Activated CD4-positive, alpha-beta T cell treated with anti-CD3 and anti-CD28 coated beads, Interleukin-2, Interleukin-4, amounts not matched to agents 100 ng/mL and 50 ng/mL, durations not matched to agents 16 hours and 8 hours (primary cell): ENCODE results near the gene DOCK1.

Experiments used
- DNase-seq: peaks from one replicate; pipeline ENCODE4 v3.0.0-alpha.2; 2020; ENCODE audit warnings: low spot score

Gene DOCK1

GRCh38 chr10:127039435-127039834 is 134.2 kb downstream of the DOCK1 start:
- no peak for DNase-seq

GRCh38 chr10:127040756-127041155 is 135.5 kb downstream of the DOCK1 start:
- DNase-seq = no peak

- DNase-seq = no peak
Observed at GRCh38 chr10:127041552-127041951, 136.3 kb downstream of the DOCK1 start.

DNA sequence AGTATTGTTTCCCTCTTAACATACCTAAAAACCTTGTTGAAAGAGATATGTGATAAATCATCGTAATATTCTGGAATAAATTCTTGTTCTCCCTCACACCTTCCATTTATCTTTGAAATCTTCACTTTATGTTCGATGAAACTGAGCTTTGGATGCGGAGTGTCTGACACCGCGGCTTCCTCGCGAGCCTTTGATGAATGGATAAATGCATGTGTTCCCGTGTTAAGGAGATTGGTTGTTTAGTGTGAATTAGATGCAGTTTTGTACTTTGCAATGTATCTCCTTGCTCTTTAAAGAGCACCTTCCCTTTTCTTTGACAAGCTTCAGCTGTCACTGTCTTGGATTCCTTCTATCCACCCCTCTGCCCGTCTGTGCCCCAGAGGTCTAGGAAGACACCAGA is 138.1 kb downstream of the DOCK1 start:
- DNase-seq = no peak

- DNase-seq = no peak
Observed at GRCh38 chr10:127044186-127044585, 139.0 kb downstream of the DOCK1 start.

DNA sequence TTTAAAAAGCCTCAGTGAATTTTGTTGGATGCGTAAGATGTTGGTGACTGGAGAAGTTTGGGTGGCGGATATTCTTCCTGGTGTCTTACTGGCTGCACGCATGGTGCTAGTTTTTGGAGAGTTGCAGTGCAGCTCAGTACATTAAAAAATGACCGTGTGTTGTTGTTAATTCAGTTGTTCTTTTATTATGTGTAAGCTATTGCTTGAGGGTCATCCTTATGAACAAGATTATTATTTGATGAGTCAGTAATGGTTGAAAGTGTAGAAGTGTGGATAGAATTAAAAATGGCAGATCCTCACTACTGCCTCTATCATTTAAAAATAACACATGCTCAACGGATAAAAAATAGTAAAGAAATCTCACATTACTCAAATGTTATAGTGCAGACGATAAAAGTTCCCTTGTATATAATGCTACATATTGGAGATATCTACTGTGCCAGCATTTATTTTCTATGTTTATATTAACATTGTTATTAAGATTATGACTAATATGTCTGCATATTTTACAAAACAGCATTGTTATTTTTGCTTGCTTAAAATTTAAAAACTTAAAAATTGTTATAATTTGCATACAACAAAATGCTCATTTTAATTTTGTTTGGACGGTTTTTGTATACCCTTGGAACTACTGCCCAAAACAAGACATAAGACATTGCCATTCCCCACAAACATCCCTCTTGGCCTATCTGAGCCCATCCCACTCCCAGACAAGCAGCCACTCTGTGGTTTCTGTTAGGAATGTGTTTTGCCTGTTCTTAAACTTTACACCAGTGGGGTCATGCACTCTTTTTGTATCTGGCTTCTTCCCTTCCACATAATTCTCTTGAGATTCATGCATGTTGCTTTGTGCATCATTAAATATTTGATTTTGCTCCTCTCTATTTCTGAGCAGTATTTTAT is 142.0 kb downstream of the DOCK1 start:
- no peak for DNase-seq

DNA sequence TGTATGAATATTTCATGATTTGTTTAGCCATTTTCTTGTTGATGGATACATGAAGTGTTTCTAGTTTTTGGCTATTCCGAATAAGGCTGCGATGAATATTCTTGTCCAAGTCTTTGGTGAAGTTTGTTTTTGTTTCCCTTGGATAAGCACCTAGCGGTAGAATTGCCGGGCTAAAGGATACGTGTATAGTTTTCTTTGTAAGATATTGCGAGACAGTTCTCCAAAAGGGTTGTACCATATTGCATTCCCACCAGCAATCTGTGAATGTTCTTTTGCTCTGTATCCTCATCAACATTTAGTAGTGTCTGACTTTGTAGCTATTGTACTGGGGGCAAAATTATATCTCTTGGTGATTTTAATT is 142.6 kb downstream of the DOCK1 start:
- no peak for DNase-seq

DNA sequence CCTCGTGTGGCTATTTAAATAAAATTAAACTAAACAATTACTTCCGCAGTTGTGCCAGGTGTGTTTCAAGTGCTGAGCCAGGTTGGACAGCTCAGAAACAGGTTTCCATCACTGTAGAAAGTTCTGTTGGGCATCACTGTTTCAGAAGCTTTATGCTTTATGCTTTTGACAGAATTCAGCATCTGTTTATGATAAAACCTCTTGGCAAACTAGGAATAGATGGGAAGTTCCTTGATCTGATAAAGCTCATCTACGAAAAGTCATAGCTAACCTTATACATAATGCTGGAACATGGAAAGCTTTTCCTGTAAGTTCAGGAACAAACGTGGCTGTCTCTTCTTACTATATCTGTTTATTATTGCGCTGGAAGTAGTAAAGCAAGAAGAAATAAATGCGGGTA is 143.4 kb downstream of the DOCK1 start:
- DNase-seq = no peak

DNA sequence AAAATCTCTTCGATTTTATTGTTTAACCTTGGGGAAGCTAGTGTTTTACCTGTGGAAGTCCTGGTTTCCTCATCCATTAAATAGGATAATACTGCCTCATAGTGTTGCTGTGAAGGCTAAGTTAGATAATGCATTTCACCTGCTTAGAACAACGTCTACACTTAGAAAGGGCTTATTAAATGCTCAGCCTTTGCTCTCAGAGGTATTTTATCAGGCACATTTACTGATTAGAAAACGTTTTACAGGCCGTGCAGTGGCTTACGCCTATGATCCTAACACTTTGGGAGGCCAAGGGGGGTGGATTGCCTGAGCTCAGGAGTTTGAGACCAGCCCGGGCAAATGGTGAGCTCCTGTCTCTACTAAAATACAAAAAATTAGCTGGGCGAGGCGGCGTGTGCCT is 146.8 kb downstream of the DOCK1 start:
- no peak for DNase-seq

DNA sequence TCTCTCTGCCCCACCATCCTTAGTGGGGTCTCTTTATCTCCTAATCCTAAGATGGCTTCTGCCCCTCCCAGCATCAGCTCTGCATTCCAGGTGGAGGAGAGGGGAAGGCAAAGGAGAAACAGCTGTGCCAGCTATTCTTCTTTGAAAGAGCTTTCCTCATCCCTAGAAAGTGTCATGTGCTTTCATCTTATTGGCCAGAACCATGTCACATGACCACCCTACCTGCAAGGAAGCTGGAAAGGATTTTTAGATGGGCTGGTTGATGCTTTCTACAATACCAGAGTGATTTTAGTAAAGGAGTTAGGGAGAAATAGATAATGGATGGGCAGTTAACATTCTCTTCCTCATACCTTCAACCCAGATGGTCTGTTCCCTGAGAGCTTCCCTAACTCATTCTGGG is 150.0 kb downstream of the DOCK1 start:
- no peak for DNase-seq

DNA sequence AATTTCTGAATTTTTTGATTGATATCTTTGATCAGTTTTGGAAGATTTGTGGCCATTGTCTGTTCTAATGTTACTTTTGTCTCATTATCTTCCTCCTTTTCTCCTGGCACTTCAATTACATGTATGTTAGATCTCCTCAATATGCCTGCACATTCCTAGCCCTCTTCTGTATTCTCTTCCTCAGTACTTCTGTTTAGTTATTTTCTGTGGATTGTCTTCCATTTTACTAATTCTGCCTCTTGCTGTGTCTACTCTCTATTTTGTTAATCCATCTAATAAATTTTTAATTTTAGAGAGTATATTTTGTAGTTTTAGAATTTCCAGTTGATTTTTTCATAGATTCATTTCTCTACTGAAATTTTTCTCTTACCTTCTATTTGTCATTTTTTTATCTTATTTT is 154.1 kb downstream of the DOCK1 start:
- DNase-seq = no peak

GRCh38 chr10:127063762-127064161 is 158.5 kb downstream of the DOCK1 start:
- no peak for DNase-seq

DNA sequence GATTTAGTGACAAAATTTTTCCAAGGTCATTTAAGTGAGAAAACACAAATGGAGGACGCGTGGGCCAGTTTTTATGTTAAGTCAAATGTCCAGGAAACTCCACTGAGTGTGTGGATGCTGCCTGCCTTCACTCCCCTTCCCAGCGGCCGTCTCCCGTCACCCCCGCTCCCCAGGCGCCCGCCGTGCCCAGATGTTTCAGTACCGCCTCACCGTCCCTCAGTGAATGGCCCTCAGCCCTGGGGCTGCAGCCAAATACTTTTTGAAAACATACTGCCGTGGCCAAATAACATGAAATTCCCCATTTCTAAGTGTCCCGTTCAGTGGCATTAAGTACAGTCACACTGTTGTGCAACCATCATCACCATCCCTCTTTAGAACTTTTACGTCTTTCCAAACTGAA is 159.2 kb downstream of the DOCK1 start:
- no peak for DNase-seq

- DNase-seq = no peak
Observed at GRCh38 chr10:127067542-127068194, 162.4 kb downstream of the DOCK1 start.

- no peak for DNase-seq
Observed at GRCh38 chr10:127068485-127068884, 163.3 kb downstream of the DOCK1 start.

DNA sequence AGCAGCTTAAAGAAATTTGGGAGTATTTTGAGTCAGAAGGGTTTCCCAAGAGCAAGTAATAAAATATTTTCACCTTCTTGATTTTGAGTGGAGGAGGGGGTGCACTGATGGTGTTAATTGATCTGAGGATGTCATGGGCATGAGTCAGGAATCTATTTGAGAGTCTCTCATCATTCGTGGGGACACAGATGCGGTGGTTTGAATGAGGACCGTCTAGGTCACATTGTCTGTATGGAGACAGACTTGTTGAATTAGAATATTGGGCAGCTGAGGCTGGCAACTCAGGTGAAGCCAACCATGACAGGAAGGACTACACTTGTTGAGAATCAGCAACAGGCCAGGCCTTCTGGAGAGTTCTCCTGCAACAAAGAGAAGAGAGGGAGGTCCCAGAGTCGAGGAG is 164.2 kb downstream of the DOCK1 start:
- DNase-seq = no peak

DNA sequence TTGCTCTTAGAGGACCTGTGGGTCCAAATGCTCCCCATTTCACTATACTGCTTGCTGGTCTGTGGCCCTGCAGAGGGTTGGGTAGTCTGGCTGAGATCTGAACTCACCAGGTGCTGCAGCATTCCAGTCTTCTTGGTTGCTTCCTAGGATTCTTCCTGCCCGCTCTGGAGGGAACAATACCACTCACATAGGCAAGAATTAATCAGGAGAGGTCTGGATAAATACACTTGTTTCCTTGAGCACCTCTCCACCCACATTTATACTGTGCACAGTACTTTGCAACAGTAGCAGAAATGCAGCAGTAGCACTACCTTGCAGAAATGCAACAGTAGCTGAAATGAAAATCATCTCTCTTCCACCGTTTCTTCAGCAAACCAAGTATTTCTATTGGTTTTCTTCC is 165.9 kb downstream of the DOCK1 start:
- no peak for DNase-seq

DNA sequence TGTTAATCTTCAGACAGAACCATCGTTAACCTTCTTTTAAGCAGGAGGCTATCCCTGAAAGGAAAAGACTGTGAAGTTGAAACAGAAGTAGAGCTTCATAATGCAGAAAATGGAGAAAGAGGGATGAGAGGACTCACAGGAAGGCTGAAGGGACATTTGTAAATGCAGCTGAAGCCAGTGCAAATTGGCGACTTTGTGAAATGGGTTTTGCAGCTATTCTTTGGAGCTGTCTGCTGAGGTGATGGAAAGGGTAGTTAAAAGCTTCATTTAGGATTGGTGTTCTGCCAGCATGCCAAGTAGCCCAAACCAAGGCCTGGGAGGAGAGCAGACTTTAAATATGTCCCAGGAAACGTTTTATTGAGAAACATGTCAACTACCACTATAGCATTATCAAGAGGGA is 168.4 kb downstream of the DOCK1 start:
- DNase-seq = no peak

GRCh38 chr10:127079392-127079791 is 174.2 kb downstream of the DOCK1 start:
- DNase-seq = no peak

GRCh38 chr10:127080317-127080716 is 175.1 kb downstream of the DOCK1 start:
- no peak for DNase-seq

GRCh38 chr10:127081851-127082345 is 176.7 kb downstream of the DOCK1 start:
- no peak for DNase-seq

GRCh38 chr10:127082651-127083050 is 177.4 kb downstream of the DOCK1 start:
- DNase-seq = no peak

GRCh38 chr10:127085957-127086356 is 180.7 kb downstream of the DOCK1 start:
- DNase-seq = no peak

DNA sequence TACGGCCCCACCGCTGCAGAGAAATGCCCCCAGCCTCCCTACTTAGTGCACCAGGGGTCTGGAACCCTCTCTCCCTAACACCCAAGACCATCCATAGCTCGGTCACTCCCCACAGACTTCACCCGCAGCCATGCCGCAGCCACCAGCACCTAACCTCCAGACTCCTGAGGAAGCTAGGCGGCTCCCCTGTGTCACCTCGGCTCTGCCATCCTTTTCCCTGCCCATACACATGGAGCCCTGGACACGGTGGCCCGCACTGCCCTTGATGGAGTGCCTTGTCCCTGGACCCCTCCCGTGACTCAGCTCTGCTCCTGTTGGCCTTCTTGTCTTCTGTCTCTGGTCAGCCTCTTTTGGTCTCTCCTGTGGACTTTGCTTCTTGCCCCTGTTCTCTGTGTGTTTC is 183.7 kb downstream of the DOCK1 start:
- no peak for DNase-seq
